Thyroid gland (tissue), 4 donors: ENCODE data around the gene TPCN1. TPM values are rescaled to one million over a fixed set of nuclear protein-coding genes. Genes with fewer than 3 reads are reported as not detected.

Experiments used
- DNase-seq, 2 donors: peaks; one replicate each; pipeline ENCODE4 v3.0.0-alpha.2; 2019
- H3K27ac ChIP-seq, 3 donors: fragments of 200-600 bp; sonication (generic); 1 replicate in 2 of 3; 2 replicates in 1 of 3; pipeline ENCODE4 v1.5.1; 2016 to 2019; ENCODE audit warnings: mild to moderate bottlenecking in 1 of 3, moderate library complexity in 1 of 3
- H3K27me3 ChIP-seq: fragments of 200-600 bp; sonication (generic); one replicate; pipeline ENCODE4 v1.5.1; 2019
- H3K36me3 ChIP-seq, 2 donors: fragments of 200-600 bp; sonication (generic); one replicate each; pipeline ENCODE4 v1.5.1; 2016 to 2019
- H3K4me1 ChIP-seq, 2 donors: fragments of 200-600 bp; sonication (generic); one replicate each; pipeline ENCODE4 v1.5.1; 2017 to 2019
- H3K4me3 ChIP-seq, 3 donors: fragments of 200-600 bp; sonication (generic); replicated peaks in 1 of 3; 1 replicate in 2 of 3; 2 replicates in 1 of 3; pipeline ENCODE4 v1.5.1; 2016; ENCODE audit warnings: mild to moderate bottlenecking in 1 of 3
- H3K9me3 ChIP-seq: fragments of 200-600 bp; sonication (generic); one replicate; pipeline ENCODE4 v1.5.1; 2017
- POLR2A ChIP-seq, 2 donors: fragments of 450-650 bp; IDR thresholded peaks; one replicate each; pipeline ENCODE4 v1.6.1; 2017; ENCODE audit warnings: antibody characterized with exemption in 2 of 2, mild to moderate bottlenecking in 2 of 2, moderate library complexity in 1 of 2
- WGBS, 2 donors: methylation state at CpG; one replicate each; pipeline ENCODE4 v1.1.5; 2017; 5-methylcytosine and 5-hydroxymethylcytosine counted together
- intact Hi-C: fragments of 100-400 bp; cut with DNase I; formaldehyde crosslinking; loops from one replicate; pipeline ENCODE4 v1.15.1; 2023
- total RNA-seq, 4 donors: library from RNA; depleted of rRNA; stranded (reverse); fragments of >200 nt; gene quantifications; one replicate each; pipeline ENCODE4 v1.2.3, GENCODE V29; 2016
- TF ChIP-seq, protein P1 (sequence below), 6 experiments: fragments of 200-600 bp in 3 of 6; fragments of 450-650 bp in 3 of 6; sonication (generic) in 3 of 6; IDR thresholded peaks; one replicate each; pipeline ENCODE4 v1.5.1; 2016 to 2019; ENCODE audit warnings: antibody characterized with exemption in 6 of 6, mild to moderate bottlenecking in 2 of 6, inconsistent platforms in 1 of 6, moderate library complexity in 1 of 6

Gene TPCN1
- total RNA-seq, 4 donors from 2014 or later, result 58.3 to 135 (median 109) TPM

- DNase-seq, result no peak
- 20 to 47% methylated on average over 1 of the region's 1 CpG for WGBS, 2 donors
- no peak overlapping the region for H3K4me3 ChIP-seq
- intact Hi-C loops, result loop anchor here (10.0 kb wide), 2 partner anchors 137 to 227 kb away; partner anchors contain the start of genes SDSL and SLC8B1
- no peaks in the 10 kb centered on the region for H3K9me3 ChIP-seq
- H3K27me3 ChIP-seq, result no peaks in the 10 kb centered on the region
- H3K27ac ChIP-seq, result no peak overlapping the region
- H3K4me1 ChIP-seq, result peaks cover 0 to 13% of the 10 kb centered on the region in 2 donors
- no peak for TF ChIP-seq POLR2A (IDR thresholded peaks at IDR 0.05)
- TF ChIP-seq, protein P1, sequence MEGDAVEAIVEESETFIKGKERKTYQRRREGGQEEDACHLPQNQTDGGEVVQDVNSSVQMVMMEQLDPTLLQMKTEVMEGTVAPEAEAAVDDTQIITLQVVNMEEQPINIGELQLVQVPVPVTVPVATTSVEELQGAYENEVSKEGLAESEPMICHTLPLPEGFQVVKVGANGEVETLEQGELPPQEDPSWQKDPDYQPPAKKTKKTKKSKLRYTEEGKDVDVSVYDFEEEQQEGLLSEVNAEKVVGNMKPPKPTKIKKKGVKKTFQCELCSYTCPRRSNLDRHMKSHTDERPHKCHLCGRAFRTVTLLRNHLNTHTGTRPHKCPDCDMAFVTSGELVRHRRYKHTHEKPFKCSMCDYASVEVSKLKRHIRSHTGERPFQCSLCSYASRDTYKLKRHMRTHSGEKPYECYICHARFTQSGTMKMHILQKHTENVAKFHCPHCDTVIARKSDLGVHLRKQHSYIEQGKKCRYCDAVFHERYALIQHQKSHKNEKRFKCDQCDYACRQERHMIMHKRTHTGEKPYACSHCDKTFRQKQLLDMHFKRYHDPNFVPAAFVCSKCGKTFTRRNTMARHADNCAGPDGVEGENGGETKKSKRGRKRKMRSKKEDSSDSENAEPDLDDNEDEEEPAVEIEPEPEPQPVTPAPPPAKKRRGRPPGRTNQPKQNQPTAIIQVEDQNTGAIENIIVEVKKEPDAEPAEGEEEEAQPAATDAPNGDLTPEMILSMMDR (IDR thresholded peaks at IDR 0.05), result no peak
- no peaks in the 10 kb centered on the region for H3K36me3 ChIP-seq
Measured at GRCh38 chr12:113198296-113198695, 23.0 kb upstream of the TPCN1 start.

- Histone ChIP-seq H3K9me3 (no peaks in the 10 kb centered on the region), H3K4me1 (peaks cover 5 to 17% of the 10 kb centered on the region in 2 donors), H3K36me3 (no peaks in the 10 kb centered on the region), H3K4me3 (no peak overlapping the region), H3K27ac (no peak overlapping the region), H3K27me3 (no peaks in the 10 kb centered on the region)
- DNase-seq, result no peak
- WGBS, 2 donors, result 93 to 94% methylated on average over 7 to 9 of the region's 12 CpGs
- TF ChIP-seq, protein P1 (IDR thresholded peaks at IDR 0.05), result no peak
- TF ChIP-seq POLR2A (IDR thresholded peaks at IDR 0.05), result no peak
- intact Hi-C loops, result no loop called here
Measured at GRCh38 chr12:113200021-113200797, 21.1 kb upstream of the TPCN1 start.

GRCh38 chr12:113201187-113202177 lies 19.8 kb upstream of the TPCN1 start:
- 84 to 85% methylated on average over 8 to 13 of the region's 14 CpGs for WGBS, 2 donors
- Histone ChIP-seq H3K9me3 (no peaks in the 10 kb centered on the region), H3K4me1 (peaks cover 5 to 17% of the 10 kb centered on the region in 2 donors), H3K4me3 (no peak overlapping the region), H3K27ac (no peak overlapping the region), H3K27me3 (no peaks in the 10 kb centered on the region), H3K36me3 (no peaks in the 10 kb centered on the region)
- intact Hi-C loops, result no loop called here
- TF ChIP-seq, protein P1 (IDR thresholded peaks at IDR 0.05), result no peak
- TF ChIP-seq POLR2A (IDR thresholded peaks at IDR 0.05), result no peak
- no peak for DNase-seq

DNA sequence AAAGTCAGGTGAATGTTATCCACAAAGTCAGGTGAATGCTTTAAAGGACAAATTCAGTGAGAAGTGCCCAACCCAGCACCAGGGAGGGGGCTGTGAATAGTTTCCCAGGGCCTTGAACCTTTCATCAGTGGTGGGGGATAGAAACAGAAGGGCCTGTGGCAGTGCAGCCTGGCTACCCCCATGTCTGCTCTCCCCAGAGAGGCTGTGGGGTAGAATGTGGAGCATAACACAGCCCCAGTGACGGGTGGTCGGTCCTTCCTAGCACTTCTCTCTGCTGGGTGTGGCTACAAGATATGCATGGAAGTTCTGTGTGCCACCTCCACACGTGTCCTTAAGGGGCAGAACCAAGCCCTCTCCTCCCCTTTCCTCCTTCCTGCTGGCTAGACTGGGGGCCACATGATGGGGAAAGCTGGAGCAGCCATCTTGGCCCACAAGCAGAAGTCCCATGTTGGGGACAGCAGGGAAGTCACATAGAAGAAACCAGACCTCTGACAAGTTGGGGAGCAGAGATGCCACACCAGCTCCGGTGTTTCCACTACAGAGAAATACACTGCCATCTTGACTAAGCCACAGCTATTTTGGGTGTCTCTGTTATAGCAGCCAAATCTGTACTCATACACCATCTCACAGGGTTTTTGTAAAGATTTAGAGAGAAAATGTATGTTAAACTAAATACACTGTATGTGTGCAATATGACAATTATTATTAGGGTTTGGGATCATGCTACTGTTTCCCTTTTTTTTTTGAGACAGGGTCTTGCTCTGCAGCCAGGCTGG lies 18.8 kb upstream of the TPCN1 start:
- Histone ChIP-seq H3K27ac (no peak overlapping the region), H3K9me3 (no peaks in the 10 kb centered on the region), H3K36me3 (no peaks in the 10 kb centered on the region), H3K4me3 (no peak overlapping the region), H3K27me3 (no peaks in the 10 kb centered on the region), H3K4me1 (peaks cover 5 to 17% of the 10 kb centered on the region in 2 donors)
- 89 to 93% methylated on average over 4 of the region's 4 CpGs for WGBS, 2 donors
- TF ChIP-seq, protein P1 (IDR thresholded peaks at IDR 0.05), result no peak
- no peak for TF ChIP-seq POLR2A (IDR thresholded peaks at IDR 0.05)
- intact Hi-C loops, result no loop called here
- DNase-seq, result no peak
